Parathyroid adenoma (tissue), 2 donors: ENCODE data around the gene SGMS1.
"Not testable (repeated sequence)": the region's sequence is repeated elsewhere in the genome, so short reads cannot be mapped to it uniquely, and the experiment has no call there.

ENCODE experiments used
- H2AFZ ChIP-seq: fragments of 300-600 bp; sonication (generic); one replicate; pipeline ENCODE4 v1.7.0; 2017; ENCODE audit warnings: antibody characterized with exemption, mild to moderate bottlenecking
- H3K27ac ChIP-seq: fragments of 300-600 bp; sonication (generic); one replicate; pipeline ENCODE4 v1.7.0; 2017
- H3K27me3 ChIP-seq: fragments of 300-600 bp; sonication (generic); one replicate; pipeline ENCODE4 v1.7.0; 2017; ENCODE audit warnings: low read length; ENCODE audit not compliant: control insufficient read depth, insufficient read depth
- H3K36me3 ChIP-seq: fragments of 300-600 bp; sonication (generic); one replicate; pipeline ENCODE4 v1.7.0; 2017; ENCODE audit warnings: low read length; ENCODE audit not compliant: control insufficient read depth, insufficient read depth
- H3K4me1 ChIP-seq: fragments of 300-600 bp; sonication (generic); one replicate; pipeline ENCODE4 v1.7.0; 2017; ENCODE audit warnings: control low read depth
- H3K4me2 ChIP-seq: fragments of 300-600 bp; sonication (generic); one replicate; pipeline ENCODE4 v1.7.0; 2017; ENCODE audit warnings: low read length
- H3K4me3 ChIP-seq: fragments of 300-600 bp; sonication (generic); one replicate; pipeline ENCODE4 v1.7.0; 2017; ENCODE audit warnings: low read depth, low read length
- H3K79me2 ChIP-seq: fragments of 300-600 bp; sonication (generic); one replicate; pipeline ENCODE4 v1.7.0; 2017; ENCODE audit warnings: control low read depth
- H3K9ac ChIP-seq: fragments of 300-600 bp; sonication (generic); one replicate; pipeline ENCODE4 v1.7.0; 2017; ENCODE audit warnings: mild to moderate bottlenecking
- H3K9me3 ChIP-seq: fragments of 300-600 bp; sonication (generic); one replicate; pipeline ENCODE4 v1.7.0; 2017; ENCODE audit warnings: low read length; ENCODE audit not compliant: control insufficient read depth
- CTCF ChIP-seq: fragments of 300-600 bp; sonication (generic); IDR thresholded peaks from one replicate; pipeline ENCODE4 v1.7.0; 2017; ENCODE audit warnings: antibody characterized with exemption, mild to moderate bottlenecking
- donor health status: primary hyperparathyroidism.

Gene SGMS1

GRCh38 chr10:50358411-50358810 is 265.3 kb downstream of the SGMS1 start:
- Histone ChIP-seq H3K9me3 (no peaks in the 10 kb centered on the region), H3K9ac (no peak overlapping the region), H3K36me3 (no peaks in the 10 kb centered on the region), H3K27ac (no peak overlapping the region), H3K27me3 (no peaks in the 10 kb centered on the region), H3K79me2 (peaks cover 10% of the 10 kb centered on the region), H3K4me1 (peaks cover 5% of the 10 kb centered on the region), H3K4me2 (no peak overlapping the region), H2AFZ (no peak overlapping the region), H3K4me3 (no peak overlapping the region)
- no peak for TF ChIP-seq CTCF

GRCh38 chr10:50356481-50356832 is 267.3 kb downstream of the SGMS1 start:
- not testable (repeated sequence) for H3K9me3 ChIP-seq, H3K36me3 ChIP-seq, H3K27me3 ChIP-seq, H3K27ac ChIP-seq, H3K79me2 ChIP-seq, H2AFZ ChIP-seq, H3K4me3 ChIP-seq, H3K4me1 ChIP-seq, H3K4me2 ChIP-seq, H3K9ac ChIP-seq

- H3K9me3 ChIP-seq, H3K9ac ChIP-seq: not testable (repeated sequence)
These were observed 267.9 kb downstream of the SGMS1 start for GRCh38 chr10:50355693-50356480.

GRCh38 chr10:50351483-50352146 is 272.1 kb downstream of the SGMS1 start:
- Histone ChIP-seq H3K4me3 (no peak overlapping the region), H3K9me3 (no peaks in the 10 kb centered on the region), H3K79me2 (peaks cover 30% of the 10 kb centered on the region), H3K9ac (no peak overlapping the region), H3K4me2 (no peak overlapping the region), H3K27ac (no peak overlapping the region), H2AFZ (no peak overlapping the region), H3K36me3 (no peaks in the 10 kb centered on the region), H3K27me3 (no peaks in the 10 kb centered on the region), H3K4me1 (no peaks in the 10 kb centered on the region)
- no peak for TF ChIP-seq CTCF

More at GRCh38 chr10:50355693-50356480, 267.9 kb downstream of the SGMS1 start:
- H3K4me1 ChIP-seq, H3K36me3 ChIP-seq, H3K27me3 ChIP-seq, H3K4me2 ChIP-seq, H3K27ac ChIP-seq, H2AFZ ChIP-seq, H3K4me3 ChIP-seq: not testable (repeated sequence)
- peaks cover 12% of the 10 kb centered on the region for H3K79me2 ChIP-seq

GRCh38 chr10:50350366-50350765 is 273.4 kb downstream of the SGMS1 start:
- peaks cover 30% of the 10 kb centered on the region for H3K79me2 ChIP-seq
- no peak overlapping the region for H2AFZ ChIP-seq
- no peak overlapping the region for H3K9ac ChIP-seq
- H3K36me3 ChIP-seq: no peaks in the 10 kb centered on the region
- H3K9me3 ChIP-seq: no peaks in the 10 kb centered on the region
- no peaks in the 10 kb centered on the region for H3K27me3 ChIP-seq
- no peak overlapping the region for H3K4me2 ChIP-seq
- TF ChIP-seq CTCF: no peak
- peaks cover 6% of the 10 kb centered on the region for H3K4me1 ChIP-seq
- H3K4me3 ChIP-seq: no peak overlapping the region
- H3K27ac ChIP-seq: no peak overlapping the region
